ENCODE measurements around the gene RAI1.

Gene RAI1

GRCh38 chr17:17836250-17836817 lies 155.1 kb downstream of the RAI1 start:
- peak; percentile 98 for DNase-seq

- DNase-seq: peak; percentile 75
These were observed 155.6 kb downstream of the RAI1 start, which contains the start of gene SREBF1 for GRCh38 chr17:17836818-17837379. Gene SREBF1, minus strand, starts transcription at chr17:17836986. Its CDS starts 169 bp downstream, at chr17:17836817.

- peak; percentile 74 for DNase-seq
These were observed 156.1 kb downstream of the RAI1 start for GRCh38 chr17:17837380-17837821.

- DNase-seq: peak; percentile 75
These were observed 157.0 kb downstream of the RAI1 start for GRCh38 chr17:17837966-17838962.

GRCh38 chr17:17839791-17840707 lies 158.8 kb downstream of the RAI1 start:
- DNase-seq: peak; percentile 91

GRCh38 chr17:17840751-17841591 lies 159.7 kb downstream of the RAI1 start:
- DNase-seq: no peak

GRCh38 chr17:17841601-17842025 lies 160.4 kb downstream of the RAI1 start:
- DNase-seq: no peak

GRCh38 chr17:17842111-17842876 lies 161.0 kb downstream of the RAI1 start:
- DNase-seq: no peak

- no peak for DNase-seq
These were observed 161.8 kb downstream of the RAI1 start for GRCh38 chr17:17843096-17843495.

- no peak for DNase-seq
These were observed 162.8 kb downstream of the RAI1 start for GRCh38 chr17:17844079-17844478.

GRCh38 chr17:17844500-17844899 lies 163.2 kb downstream of the RAI1 start:
- no peak for DNase-seq

GRCh38 chr17:17845046-17845775 lies 164.0 kb downstream of the RAI1 start:
- DNase-seq: no peak

GRCh38 chr17:17846003-17846402 lies 164.7 kb downstream of the RAI1 start:
- no peak for DNase-seq

- DNase-seq: no peak
These were observed 165.4 kb downstream of the RAI1 start for GRCh38 chr17:17846645-17847044.

- DNase-seq: no peak
These were observed 165.9 kb downstream of the RAI1 start for GRCh38 chr17:17847118-17847689.

GRCh38 chr17:17847726-17848125 lies 166.5 kb downstream of the RAI1 start:
- DNase-seq: no peak

GRCh38 chr17:17848311-17849082 lies 167.2 kb downstream of the RAI1 start:
- no peak for DNase-seq

- peak; percentile 73 for DNase-seq
These were observed 168.0 kb downstream of the RAI1 start for GRCh38 chr17:17849147-17849820.
